M059J (cell line): ENCODE data around the gene DCANP1. TPM values are rescaled to one million over a fixed set of nuclear protein-coding genes. Genes with fewer than 3 reads are reported as not detected.

ENCODE experiments used
- DNase-seq: peaks from one replicate; pipeline ENCODE4 v3.0.0-alpha.2; 2012; ENCODE audit warnings: low read depth
- total RNA-seq: library from RNA; depleted of rRNA; stranded (reverse); fragments of >200 nt; shearing (Covaris generic); gene quantifications from 2 replicates; pipeline ENCODE4 v1.2.3, GENCODE V29; 2014

DCANP1 gene
- total RNA-seq, 1 experiment from 2014 or later, result not detected

DNA sequence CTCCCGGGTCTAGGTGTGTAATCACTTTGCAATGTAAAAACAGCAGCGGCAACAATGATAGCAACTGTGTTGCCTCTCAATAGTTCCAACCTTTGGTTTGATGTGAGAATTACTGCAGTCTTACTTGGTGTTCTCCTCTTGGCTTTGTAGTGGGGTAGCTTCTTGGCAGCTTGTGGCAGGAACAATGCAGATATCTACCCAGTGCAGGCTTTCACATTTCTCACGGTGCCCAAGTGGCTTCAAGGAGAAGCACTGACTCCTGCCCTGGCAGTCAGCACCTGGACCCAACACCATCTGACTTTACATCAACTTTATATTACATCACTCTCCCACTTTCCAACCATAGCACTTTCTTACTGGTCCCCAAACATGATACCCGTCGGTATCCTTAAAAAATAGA, 33.4 kb upstream of the DCANP1 start:
- no peak for DNase-seq

DNA sequence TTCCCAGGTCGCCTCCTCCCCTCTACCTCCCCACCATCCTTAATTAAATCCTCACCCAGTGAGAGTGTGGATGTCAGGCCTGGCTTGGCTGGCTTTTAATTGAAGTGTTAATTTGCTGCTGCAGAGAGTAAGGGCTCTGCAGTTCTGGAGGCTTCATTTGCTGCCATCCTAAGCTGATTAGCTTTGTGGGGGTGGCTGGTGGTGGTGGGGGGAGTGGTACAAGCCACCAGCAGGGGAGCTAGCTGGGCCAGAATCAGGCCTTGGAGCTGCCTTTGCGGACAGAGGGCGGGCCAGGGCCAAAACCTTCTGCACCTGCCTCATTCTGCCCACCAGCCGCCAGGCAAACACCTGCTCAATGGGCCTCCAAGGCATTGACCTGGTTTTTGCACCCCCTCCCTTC, 31.8 kb upstream of the DCANP1 start:
- DNase-seq, result no peak

DNA sequence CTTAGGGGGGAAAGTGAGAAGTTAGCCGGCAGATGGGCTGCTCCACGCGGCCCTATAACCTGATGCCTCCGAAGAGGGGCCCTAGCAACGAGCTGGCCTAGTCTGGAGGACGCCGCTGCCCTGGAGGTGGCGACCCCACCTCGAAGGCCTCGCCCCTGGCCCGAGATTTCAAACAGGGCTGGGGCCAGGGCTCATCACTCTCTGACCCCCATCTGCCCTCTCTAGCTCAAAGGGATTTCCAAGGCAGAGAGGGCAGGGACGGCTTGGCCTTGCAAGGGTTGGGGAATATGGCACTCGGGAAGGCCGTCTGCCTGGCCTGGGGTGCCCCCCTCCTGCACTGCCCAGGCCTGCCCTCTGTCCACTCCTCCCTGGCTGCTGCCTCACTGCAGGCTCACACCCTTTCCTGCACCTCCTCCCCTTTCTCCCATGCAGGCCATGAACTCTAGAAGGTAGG, 30.5 kb upstream of the DCANP1 start:
- no peak for DNase-seq

DNA sequence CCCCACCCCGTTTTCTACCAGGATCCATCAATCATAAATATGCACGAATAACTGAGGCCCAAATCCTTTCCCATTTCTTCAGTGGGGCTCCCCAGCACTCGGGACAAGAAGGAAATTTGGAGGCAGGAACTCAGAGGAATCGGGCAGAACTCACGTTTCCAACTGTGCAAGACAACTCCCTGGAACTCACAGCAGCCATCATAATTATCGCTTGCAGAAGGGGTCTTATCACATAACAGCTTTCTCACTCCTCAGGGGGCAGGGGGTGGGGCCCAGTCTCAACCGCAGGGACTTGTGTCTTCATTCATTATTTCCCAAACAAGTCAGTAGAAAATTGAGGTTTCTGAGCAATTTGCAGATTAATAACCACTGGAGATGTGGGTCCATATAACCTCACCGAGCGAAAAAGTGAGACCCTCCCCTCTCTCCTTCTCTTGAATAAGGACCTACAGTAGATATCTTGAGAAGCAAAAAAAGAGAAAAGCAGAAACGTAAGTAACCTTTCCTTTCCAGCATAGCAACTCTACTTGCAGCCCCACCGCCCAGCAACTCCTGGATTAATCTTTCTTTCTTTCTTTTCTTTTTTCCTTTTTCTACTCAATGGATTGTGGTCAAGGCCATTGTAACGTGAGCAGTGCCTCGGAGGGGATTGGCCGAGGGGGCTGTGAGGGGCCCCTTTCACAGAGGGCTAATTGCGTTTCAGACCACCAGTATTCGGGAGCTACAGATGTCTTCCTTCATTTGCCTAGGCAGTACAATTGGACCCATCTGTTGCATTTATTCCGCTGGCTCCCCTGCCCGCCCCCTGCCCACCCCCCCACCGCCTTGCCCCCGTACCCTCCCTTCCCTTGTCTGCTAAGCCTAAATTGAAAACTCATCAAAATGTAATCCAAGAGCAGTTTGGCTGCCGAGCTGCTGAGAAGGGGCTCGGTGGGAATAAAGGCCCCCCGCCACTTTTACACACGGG, 29.8 kb upstream of the DCANP1 start:
- no peak for DNase-seq

DNA sequence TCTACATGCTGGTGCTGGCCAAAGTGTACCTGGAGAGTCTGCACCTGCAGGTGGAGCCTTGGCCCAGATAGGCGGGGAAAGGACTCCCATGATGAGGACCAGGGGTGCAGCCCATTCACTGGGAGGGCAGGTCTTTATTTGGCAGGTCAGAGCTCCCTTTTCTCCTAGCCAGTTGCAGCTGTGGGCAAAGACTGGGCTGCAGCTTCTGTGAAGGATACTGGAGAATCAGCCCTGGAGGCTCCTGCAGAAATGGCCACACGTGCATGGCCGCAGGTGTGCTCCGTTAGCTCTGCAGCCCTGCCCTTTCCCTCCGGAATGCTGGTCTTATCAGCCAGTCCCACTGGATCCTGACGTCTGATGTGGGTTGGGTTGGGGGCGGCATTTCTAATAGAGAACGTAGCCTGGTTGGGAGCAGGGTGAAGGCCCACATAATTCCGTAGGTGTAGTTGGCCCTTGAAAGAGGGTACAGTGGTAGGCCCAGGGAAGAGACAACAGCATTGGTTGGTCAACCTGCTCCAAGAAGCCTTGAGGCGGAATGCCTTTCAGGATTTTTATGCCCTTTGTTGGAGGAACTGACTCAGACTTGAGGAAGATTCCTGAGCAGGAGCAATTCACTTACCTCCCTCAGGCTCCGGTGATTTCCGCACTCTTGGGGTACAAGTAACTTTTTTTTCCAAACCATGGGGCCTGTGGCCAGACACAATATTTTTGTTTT, 27.0 kb upstream of the DCANP1 start:
- DNase-seq, result no peak

DNA sequence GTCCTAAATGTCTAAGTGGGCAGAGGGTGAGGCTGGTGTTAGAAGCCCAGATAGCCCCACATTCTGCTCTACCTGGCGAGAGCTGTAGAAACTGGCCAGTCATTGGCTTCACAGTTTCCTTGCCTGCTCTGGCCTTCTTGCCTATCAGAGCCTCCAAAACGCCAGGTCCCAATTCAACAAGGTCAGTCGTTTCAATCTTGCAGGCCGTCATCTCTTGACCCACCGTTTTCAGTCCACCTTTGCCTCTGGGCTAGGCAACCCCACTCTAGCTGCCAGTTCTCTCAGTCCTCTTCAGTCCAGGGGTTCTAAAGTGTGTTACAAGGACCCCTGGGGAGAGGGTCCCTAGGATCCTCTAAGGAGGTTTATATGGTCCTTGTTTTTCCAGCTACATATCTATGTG, 25.0 kb upstream of the DCANP1 start:
- no peak for DNase-seq

DNA sequence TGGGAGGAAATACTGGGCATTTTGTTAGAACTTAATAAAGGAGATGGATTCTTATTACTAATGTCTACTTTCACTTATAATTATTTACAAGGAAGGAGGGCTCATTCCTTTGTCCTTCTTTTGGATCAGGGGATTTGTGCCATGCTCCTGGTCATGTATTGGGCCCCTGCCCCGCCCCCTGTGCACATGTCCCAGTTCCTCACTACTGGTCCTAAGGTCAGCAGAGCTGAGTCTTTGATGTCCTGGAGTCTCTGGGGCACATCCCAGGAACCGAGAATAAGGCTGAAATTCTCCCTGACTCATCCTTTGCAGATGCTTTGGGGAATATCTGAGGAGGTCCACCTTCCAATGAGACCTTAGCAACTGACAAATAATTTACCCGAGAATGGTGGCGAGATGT, 24.6 kb upstream of the DCANP1 start:
- DNase-seq, result no peak

DNA sequence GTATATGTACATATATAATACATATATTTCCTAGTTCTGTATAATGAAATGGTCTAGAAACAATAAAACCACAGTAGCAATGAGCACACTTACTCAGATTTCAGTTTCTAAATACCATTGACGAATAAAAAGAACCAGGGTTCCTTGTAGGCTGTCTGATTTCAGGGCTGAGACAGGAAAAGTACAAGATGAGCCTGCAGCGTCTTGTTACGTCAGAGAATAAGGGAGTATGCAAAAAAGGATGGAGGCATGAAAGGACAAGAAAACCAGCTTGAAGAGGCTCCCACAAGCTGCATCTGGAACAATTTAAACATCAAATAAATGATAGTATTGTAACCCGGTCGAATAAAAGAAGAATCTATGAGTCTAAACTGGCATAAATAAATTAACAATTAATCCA, 22.8 kb upstream of the DCANP1 start:
- DNase-seq, result no peak

DNA sequence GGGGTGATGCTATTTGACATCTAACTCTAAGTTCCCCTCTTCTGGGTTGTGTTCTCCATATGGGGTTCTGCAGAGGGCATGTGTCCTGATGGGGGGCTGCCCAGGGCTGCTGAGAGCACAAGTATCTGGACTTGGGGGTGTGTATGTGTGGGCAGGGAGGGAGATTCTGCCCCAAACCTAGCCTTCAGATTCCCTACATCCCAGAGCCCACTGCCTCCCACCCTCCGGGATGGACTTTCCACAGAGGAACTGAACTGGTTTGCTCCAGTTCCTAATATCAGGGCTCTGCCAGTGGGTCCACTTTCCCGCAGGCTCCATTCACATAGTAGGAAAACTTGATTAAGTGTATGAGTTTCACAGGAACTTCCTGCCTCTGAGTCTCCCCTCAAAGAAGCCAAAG, 21.4 kb upstream of the DCANP1 start:
- no peak for DNase-seq

DNA sequence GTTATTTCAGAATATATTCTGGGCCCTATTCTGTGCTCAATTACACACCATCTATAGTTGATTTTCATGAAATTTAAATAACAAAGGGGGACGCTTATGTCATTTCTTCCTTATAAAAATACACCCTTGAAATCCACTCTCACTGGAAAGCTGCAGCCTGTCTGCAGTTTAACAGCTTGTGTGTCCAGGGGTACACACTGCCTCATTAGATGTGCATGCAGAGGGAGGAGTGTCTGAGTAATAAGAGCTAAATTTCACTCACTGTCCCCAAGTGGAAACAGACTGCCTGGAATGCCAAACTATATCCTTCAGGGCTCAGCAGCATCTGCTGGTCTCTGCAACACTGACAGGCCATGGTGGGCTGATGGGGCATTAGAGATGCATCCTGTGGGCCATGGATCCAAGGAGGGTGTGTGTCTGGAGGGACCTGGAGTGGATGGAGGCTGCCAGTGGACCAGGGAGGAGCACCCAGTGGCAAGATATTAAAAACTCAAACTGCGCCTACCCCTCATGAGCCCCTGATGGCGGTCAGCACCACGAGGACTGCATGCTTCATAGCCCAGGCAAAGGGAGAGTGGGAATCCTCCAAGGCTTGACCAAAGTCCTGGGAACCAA, 20.8 kb upstream of the DCANP1 start:
- DNase-seq, result no peak

DNA sequence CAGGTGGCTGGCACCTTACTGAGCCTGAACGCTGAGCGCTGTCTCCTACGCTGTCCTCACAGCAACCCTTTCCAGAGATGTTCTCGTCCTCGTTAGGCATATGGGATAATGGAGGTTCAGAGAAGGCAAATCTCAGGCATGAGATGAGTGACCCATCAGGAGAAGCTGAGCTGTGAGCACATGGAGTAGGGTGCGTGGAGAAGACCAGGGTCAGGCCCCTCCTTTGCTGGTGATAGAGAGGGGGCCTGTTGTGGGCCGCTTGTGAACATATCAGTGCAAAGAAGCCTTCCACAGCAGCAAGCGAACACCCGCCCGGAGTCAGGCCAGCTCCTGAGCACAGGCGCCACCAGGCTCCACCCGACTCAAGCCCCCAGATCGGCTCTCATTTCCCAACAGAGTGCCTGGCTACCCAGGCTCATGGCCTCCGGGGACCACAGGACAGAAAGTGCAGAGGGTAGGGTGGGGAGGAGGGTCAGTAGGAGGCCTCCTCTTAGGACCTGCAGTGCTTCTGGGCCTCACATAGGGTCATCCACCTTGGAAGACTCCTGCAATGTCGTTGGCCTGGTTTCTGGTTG, 20.0 kb upstream of the DCANP1 start:
- no peak for DNase-seq

DNA sequence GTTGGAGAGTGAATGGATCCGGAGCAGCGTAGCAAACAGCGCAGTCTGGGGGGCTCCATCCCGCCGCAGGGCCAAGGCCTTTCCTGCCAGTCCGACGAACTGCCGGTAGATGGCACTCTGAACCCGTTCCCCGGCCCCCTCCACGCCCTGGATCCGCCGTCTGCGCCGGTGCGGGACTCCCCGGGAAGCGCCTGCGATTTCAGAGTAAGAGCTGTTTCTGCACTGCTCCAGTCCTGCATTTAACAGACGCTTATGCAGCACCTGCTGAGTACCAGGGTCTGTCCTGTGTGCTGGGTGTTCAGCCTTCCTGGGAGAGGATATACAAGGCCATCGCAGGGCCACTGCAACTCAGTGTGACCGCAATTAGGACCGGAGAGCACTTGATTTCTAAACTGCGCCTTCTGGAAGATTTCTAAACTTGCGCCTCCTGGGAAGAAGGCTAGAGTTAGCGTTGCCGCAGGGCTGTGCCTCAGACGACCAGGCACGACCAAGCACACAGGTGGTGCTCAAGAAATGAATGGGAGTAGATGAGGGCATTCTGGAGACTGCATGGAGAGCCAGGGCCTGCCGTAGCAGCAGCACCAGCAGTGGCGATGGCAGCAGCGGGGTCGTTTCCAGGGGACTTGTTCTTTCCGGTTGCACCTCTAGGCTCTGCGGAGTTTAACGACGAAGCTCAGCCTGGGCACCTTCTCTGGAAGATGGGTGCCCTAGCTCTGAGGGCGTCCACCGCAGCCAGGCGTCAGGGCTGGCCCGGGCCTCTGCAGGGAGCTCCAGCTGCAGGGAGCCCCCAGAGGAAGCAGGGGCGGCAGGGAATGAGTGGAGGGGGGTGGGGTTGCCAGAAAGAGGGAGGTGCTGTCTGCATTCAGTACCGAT, 19.3 kb upstream of the DCANP1 start:
- peak; percentile 49 for DNase-seq

DNA sequence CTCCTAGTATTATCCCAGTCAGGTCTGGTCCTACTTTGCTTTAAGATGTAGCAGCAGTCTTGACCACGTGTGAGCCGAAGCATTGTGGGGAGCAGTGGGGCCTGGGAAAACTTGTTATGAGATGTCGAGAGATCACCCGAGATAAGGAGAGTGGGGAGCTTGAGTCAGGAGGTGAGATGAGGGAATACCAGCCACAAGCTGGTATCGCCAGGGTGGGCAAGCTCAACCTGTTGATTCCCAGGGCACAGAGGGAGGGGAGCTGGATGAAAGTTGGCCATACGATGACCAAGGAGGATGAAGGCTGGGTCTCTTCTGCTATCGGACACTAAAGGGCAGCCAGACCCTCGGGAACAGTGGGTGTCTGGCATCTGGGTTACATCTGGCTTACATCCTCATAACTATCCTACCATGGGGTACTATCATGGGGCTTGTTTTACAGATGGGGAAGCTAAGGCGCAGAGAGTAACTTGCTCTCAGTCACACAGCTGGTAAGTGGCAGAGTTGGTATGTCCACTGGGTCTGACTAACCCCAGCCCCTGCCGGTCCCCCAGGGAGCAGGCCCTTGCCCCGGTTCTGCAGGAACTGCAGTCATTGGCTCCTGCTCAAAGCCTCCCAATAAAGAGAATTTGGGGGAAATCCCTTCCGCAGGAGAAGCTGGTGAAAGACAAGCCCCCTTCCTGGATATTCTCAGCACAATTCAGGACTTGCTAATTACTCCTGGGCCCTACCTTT, 18.4 kb upstream of the DCANP1 start:
- DNase-seq, result no peak

DNA sequence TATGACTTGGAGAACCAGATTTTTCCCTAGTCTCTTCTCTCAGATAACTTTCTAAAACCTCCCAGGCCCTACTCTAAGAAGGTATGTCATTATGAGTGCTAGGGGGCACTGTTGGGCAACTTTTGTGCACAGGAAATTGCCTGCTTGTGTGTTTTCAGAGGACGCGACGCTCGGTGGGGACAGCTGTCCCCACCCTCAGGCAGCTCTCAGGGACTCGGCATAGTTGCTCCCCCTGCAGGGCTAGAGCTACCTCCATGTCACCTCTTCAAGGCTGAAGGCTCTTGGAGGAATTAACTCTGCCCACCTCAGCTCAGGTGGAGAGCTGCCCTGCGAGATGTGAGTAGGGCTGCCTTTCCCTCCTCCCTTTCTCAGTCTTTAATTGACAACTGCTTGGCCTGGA, 15.2 kb upstream of the DCANP1 start:
- peak; percentile 66 for DNase-seq

DNA sequence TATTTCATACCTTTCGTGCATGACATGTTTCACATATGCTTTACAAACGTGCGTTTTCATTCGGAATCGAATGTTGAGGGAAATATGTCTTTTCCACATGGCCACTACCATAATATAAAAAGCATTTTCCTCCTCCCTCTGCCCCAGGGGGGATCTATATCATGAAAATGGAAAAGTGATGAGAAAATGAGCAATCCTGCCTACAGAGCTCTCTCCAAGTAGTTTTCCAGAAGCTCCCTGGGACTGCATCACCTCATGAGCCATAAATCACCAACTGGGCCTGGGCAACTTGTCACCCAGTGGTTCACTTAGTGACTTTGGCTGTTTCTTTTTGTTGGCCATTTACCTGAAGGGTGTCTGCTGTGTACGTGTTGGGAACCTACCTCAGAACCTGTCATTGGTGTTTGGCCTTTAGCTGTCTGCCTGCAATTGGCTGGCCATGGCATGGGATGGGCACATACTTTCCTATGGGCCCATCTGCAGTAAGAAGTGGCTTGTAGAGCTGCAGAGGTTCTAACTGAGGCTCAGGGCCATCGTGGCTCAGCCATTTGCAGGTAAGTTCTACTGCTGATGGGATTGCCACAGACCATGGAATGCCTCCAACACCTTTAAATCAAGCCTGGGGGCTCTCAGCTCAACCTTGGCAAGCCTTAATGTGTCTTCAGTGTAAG, 14.5 kb upstream of the DCANP1 start:
- DNase-seq, result no peak

DNA sequence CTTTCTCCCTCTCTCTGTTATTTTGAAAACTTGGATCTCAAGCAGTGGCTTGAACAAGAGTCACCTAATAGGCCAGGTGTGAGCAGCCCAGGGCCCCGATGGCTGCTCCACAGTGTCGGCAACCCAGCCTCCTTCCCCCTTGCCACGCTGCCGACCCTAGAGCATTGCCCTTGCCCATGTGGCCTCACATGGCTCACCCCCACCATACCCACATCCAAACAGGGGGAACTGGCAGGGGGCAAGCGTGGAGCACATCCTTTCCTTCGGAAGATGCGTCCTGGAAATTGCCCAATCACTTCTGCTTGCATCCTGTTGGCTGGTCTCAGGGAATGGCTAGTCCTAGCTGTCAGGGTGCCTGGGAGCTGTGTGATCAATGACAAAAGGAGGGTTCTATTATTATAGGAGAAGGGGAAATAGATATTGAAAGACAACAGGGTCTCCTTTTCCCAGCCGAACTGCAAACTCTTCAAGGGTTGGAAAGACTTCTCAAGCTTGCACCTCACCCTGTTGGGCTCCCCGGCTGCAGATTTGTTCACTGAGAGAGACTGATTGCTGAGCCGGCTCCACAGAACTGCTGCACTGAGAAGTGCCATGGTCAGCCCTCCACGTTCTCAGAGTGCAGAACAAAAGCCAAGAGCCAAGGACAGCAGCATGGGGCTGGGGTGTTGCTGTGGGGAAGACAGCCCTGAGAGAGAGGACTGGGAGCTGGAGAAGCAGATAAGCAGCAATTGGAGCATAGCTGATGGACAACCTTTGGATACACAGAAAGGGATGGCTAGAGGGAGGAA, 13.3 kb upstream of the DCANP1 start:
- no peak for DNase-seq

DNA sequence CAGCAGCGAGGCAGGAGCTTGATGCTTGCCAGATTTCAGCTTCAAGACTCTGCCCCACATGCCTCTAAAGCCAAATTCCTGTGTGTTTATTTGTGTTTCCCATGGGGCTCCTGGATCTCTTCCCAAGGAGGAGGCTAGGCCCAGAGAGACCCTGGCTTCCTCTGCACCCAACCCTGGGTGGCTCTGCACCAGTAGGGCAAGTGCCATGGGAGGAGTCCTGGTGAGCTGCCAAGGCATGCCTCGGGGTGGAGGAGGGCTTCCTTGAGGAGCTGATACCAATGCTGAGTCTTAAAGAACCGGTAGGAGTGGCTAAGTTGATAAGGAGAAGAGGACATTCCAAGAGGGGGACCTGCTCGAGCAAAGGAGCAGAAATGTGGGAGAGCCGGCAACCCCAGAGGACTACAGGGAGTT, 11.8 kb upstream of the DCANP1 start:
- peak; percentile 80 for DNase-seq

DNA sequence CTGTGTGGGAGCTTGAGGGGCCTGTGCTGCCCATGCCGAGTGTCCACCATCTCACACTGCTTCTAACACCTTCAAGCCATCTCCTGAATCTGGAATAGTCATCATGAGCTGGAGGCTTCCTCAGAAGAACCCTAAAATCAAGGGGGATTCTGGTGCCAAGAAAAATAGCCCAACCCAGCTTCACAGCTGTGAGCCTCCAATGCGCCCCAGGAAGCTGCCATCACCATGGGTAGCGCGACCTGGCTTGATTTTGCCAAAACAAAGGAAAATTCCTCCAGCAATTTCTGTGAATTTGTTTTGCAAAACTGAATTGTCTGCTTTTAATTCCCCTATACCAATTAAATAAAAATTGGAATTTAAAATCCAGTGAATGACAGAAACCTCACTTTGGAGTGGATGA, 11.2 kb upstream of the DCANP1 start:
- no peak for DNase-seq

DNA sequence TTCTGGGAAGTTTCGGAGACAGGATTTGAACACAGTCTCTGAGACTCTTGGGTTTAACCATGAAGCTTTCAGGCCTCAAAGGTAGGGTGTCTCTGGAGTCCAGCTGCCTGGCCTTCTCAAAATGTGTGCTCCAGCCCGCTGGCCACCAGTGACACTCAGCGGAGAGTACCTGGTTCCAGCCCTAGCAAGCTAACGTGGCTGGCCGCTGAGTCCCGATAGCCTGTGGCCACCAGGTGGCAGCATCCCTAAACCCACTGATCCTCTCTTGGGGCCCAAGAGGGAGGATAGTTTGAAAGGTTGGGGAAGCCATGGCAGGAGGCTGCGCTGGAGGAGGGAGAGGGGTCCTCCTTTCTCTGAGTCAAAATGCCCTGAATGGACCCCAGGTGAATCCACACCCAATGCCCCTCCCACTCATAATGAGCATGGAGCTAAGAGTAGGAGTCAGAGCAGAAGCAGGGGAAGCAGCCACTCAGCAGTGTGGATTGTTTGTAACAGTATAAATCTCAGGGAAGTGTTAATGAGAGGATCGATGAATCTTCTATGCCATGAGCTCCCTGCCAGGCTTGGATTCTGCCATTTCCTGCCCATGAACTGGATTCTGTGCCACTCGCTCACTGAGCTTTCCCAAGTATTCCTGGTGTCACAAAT, 10.4 kb upstream of the DCANP1 start:
- peak; percentile 60 for DNase-seq
